Dedifferentiated amniotic fluid mesenchymal stem cell (primary cell): ENCODE measurements around the gene HOMER1.
A peak's percentile ranks its signal among the peaks of the same experiment; 100 is the strongest.

Experiments
- DNase-seq: peaks from one replicate; pipeline ENCODE4 v3.0.0-alpha.2; 2016; ENCODE audit errors: extremely low spot score

HOMER1 gene

DNA sequence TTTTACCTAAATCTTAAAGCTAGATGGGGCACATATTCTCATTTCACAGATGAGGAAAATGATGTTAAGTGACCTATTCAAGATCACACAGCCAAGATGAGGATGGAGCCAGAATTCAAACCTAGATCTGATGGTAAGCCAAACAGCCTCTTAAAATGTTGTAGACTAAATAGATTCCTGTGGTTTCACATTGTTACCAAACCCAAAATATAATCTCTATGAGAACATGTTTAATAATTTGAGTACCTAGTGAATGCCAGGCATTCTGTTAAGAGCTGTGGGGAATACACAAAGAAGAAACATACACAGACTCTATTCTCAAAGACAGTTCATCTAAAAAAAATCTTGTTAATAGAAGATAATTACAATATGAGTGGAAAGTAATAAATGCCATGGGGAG is 25.2 kb downstream of the HOMER1 start:
- peak; percentile 45 for DNase-seq

DNA sequence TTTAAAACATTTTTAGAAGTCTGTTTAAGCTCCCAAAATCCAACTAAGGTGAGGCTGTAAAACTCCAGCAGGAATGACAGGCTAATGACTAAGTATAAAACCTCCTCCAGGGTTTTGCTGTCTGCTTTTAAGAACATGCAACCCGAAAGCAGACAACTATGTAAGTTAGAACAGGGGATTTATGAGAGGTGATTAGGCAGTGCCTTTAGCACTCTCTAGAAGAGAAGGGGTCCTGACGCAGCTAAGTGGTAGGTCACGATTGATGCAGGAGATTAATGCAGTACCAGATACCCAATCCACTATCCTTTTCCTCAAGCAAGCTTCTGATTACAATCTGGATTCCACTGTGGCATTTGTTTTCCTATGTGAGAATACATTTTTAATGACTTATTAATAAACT is 25.9 kb downstream of the HOMER1 start:
- no peak for DNase-seq

DNA sequence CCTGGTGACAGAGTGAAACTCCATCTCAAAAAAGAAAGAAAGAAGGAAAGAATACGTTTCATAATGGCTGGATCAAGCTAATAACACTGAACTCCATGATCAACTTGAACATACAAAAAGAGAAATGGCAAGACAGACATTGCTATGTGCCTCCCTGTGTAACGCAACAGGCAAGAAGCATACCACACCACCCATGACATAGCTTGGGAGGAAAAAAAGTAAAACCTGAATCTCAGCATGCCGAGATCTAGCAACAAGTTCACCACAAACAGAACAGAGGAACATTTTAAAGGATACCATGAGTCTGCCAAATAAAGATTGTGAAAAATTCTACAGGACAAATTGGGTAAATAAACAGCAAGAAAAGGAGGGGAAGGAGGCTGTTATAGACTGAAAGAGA is 26.7 kb downstream of the HOMER1 start:
- no peak for DNase-seq

DNA sequence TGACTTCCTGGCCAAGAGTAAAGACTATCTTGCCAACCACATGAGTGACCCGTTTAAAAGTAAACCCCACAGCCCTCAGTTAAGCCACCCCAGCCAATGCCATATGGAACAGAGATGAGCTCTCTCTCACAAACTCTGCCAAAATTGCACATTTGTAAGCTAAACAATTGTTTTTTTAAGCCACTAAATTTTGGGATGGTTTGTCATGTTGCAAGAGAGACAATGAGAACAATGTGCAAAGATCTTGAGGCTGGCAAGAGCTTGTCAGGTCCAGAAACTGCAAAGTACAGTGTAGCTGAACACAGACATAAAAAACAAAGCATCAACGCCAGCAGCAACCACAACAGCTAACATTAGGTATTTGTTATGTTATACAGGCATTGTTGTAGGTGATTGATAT is 27.8 kb downstream of the HOMER1 start:
- DNase-seq = no peak

DNA sequence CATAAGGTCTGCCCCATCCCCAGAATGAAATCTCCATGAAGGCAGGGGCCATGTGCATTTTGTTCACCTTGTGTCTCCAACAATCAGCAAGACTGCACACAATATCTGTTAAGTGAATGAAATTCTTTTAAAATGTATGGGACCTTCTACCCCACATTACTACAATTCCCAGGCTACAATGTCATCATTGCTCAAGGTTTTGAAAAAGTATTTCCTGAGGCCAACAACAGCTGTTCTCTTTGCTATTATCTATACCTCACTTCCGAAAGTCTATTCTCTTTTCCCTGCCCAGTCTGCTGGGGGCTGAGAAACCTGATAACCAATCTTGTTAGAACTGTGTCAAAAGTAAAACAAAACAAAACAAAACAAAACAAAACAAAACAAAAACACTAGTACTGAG is 29.2 kb downstream of the HOMER1 start:
- DNase-seq = no peak

DNA sequence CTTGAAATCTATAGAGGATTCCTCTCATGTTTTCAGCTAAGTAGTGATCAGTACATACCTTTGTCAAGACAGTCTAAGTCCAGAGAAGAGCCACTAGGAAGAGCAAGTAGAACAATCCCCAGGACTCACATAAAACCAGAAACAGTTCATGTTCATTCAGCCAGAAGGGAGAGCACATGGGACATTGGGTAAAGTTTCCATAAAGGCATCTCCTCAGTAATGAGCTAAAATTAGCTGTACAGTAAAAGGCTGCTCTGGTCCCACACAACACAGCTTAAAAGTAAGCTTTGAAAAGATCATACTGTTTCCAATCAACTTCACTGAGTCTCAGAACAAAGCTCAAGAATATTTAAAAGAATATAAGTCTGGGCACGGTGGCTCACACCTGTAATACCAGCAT is 32.4 kb downstream of the HOMER1 start:
- no peak for DNase-seq

DNA sequence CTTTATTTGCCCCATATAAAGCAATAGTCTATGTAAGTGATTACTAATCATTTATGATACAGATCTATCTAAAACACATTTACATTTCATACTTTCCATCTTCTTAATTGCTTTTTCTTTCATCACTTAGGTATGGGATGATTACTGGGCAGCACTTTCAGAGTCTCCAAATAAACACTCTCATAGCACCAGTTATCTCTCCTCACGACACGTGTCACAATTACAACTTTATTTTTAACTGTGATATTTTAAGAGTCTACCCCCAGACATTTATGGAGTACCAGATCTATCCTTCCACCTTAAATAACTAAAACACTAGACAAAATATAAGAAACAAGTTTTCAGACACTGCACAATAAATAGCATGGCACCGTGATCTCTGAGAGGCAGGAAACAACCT is 32.9 kb downstream of the HOMER1 start:
- DNase-seq = no peak

DNA sequence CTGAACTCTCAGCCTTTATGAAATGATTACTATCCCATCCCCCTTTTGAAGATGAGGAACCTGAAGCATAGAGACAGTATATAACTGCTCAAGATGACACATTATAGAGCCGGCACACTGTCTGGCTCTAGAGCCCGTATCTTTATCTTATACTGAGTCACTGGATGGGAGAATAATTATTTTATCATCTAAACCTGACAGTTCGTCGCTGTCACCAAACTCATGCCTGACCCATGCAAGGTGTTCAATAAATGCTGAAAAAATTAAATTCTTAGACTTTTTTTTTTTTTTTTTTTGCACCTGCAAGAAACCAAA is 38.8 kb downstream of the HOMER1 start:
- DNase-seq = no peak

DNA sequence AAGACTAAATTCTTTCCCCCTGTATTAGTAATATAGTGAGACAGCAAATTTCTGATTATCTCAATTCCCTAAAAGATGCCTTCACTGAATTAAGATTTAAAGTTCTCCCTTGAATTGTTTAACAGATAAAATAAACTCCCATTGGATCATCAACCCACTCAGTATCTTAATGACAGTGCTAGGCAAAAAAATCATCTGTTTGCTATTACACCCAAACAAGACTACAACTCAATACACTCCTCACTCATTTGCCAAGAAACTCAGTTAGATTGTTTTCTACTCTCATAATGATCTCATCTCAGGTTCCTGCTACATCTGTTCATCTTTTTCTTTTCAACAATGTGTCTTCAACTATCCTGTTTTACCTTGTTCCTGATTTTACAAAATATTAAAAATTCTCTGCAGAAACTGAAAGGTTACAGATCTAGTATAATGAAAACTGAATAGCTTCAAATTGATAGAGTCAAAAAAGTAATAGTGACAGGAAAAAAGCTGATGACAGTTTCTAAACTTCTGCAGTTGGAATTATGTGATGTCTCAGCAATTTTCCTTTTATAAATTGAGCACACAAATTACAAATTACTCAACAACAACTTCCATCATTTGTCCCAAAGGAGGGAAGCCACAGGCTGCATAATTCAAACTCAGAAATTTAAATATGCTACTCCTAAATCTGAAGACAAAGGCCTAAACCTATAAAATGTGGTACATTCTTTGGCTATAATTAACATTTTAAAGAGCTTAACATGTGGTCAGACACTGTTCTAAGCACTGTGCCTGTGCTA is 39.4 kb downstream of the HOMER1 start:
- no peak for DNase-seq

DNA sequence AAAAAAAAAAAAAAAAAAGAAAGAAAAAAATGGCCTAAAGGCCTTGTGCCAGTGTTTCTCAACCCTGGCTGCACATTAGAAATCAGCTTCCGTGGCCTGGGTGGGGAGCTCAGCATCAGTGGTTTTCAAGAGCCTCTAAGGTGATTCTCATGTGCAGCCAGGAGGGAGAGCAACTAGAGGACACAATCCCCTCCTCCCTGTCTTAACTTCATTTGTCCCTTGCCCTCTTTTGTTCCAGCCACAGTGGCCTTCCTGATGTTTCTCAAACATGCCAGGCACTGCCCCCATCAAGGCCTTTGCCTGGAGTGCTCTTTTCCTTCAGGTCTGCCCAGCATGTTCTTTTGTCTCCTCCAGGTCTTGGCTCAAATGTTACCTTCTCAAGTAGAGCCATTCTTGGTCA is 42.4 kb downstream of the HOMER1 start:
- no peak for DNase-seq

DNA sequence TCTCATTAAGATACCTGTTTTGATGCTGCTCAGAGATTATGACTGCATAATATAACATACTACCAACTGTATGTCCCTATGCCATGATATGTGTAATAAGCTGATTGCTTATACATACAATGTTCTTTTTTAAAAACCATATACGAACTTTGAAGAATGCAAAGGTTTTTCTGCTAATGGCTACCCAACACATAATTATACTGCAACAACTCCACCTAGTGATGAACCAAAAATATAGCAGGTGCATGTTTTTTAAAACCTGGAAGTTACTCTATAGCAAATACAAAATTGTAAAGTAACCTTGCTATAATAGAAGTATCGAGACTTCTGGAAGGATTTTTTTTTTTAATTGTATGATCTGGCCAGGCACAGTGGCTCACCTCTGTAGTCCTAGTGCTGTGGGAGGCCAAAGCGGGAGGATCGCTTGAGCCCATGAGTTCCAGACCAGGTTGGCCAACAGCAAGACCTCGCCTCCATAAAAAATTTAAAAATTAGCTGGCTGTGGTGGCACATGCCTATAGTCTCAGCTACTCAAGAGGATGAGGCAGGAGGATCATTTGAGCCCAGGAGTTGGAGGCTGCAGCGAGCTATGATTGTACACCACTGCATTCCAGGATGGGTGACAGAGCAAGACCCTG is 49.1 kb downstream of the HOMER1 start:
- DNase-seq = peak; percentile 28

DNA sequence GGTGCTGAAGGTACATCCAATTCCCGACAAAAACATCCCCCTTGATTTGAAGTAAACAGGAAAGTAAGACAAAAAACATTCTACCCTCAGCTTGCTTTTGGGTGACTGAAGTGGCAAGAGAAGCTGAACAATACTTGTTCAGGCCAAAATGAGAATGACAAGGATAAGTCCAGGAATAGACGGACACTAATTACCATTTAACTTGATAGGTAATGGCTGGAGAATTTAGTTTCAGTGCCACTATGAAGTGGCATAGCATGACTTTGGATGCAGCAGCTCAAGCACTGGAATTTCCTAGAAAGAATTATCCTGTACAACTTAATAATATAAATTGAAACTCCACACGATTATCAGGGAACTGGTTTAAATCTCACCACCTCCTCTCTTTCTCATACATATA is 49.7 kb downstream of the HOMER1 start:
- no peak for DNase-seq

DNA sequence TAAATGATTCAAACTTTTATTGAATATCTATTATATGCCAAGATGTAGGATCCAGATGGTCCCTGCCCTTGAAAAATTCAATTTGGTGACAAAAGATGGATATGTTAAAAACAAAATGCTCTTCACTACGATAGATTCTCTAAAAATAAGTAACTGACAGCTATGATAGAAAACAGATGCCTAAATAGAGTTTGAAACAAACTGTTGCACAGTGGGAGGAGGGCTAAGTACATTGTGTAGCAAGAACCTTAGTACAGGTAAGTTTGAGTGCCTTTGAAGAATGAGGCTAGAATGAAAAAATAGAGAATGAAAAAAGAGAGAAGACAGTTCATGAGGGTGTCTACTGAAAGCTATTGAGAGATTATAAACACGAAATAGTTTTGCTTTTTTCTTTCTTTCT is 54.3 kb downstream of the HOMER1 start:
- DNase-seq = no peak

DNA sequence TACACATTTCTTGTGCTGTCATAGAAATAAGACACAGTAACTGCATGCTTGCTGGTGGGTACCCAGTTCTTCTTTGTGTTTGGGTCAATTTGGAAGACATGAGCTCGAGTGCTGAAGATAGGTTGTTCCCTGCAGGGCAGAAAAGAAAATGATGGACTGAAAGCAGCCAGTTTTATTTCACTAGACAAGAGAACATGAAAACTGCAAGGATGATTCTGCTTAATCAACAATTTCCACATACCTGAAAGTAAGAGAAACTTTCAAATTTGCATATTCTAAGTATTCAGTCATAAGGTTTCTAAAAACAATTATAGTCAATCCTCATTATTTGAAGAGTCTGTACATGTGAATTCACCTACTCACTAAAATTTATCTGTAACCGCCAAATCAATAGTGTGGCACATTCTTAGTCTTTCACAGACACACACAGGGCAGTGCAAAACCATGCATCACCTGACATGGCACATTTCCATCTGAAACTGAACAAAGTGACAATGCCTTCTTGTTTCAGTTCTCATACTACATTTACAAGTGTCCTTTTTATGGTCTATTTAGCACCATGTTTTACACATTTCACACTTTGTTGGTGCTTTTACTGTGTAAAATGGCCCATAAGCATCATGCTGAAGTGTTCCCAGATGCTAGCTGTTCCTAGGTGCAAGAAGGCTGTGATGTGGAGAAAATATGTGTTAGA is 56.9 kb downstream of the HOMER1 start:
- DNase-seq = no peak

DNA sequence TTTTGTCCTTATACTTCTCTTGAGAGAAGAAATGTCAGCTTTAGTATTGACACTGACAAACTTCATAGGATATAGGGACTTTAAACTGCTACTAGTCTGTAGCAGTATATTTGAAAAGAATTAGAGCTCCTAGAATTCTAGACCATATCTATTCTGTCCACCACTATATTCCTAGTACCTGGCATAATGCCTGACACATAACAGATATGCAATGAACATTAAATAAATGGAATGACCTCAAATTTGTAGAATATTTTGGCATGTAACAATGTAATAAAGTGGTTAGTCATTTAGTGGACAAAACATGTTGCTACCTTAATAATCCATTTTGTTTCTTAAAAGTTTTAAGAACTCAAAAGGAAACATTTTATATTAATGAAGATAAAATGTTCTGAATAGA is 57.5 kb downstream of the HOMER1 start:
- no peak for DNase-seq

DNA sequence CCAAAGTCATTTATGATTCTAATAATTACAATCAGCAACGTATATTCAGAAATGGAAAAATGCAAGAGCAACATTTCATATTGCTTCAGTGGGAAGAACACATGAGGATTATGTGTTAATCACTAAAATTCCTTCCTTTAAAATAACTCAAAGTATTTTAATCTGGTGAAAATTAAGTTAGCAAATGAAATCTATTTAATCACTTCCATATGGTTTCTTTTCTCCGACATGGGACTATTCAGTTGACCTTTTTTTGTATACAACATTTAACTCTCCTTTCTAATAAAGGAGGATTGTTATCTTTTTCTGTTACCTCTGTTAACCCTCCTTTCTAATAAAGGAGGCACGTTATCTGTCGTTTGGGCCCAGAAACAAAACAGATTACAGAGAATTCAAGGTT is 59.9 kb downstream of the HOMER1 start:
- no peak for DNase-seq

DNA sequence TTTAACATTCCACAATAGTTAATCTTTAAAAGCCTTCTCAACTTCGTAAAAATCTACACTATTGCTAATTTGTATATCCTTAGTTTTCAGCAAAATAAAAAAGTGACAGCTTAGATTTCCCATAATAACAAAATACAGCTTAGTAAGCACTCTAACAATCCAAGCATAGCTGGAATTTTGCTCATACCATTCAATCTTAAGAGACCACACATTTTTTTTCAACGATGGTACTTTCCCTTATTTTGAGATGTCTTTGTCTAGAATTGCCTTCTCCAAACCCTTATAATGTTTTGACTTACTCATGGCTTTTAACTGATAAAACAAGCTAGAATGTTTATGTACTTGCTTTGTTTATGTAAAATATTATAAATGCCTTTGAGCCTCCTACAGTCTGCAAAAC is 65.6 kb downstream of the HOMER1 start:
- DNase-seq = peak; percentile 81

DNA sequence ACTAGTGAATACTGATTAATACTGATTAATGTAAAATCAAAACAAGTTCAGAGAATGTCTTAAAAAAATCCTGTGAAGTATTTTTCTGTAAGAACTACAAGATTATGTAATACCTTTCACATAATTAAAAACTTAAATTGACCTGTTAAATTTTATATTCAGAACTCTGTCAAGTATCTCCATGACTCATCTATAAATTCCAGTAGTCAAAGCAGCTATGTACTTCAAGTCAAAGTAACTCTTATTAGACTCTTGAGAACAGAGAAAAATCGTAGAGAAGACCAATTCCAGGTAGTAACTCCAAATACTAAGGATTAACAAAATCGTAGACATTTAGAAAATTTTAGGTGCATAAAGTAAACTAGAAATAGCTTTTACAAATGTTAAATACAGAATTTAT is 77.1 kb downstream of the HOMER1 start:
- DNase-seq = no peak

DNA sequence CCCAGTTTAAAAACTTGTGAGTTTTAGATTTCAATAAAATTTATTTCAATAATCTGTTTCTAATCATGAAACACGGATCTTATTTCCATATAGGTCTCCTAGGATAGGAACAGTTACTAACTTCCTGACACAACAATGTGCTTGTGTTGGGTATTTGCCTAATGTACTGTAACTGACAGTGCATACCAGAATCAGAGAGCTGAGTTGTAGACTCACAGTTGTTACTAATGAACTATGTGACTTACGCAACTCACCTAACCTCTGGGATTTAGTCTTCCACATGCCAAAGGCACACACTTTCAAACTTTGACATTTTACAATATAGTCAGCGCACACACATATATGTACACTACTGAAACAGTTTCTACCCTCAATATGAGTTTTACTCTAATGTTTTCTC is 77.7 kb downstream of the HOMER1 start:
- peak; percentile 22 for DNase-seq

DNA sequence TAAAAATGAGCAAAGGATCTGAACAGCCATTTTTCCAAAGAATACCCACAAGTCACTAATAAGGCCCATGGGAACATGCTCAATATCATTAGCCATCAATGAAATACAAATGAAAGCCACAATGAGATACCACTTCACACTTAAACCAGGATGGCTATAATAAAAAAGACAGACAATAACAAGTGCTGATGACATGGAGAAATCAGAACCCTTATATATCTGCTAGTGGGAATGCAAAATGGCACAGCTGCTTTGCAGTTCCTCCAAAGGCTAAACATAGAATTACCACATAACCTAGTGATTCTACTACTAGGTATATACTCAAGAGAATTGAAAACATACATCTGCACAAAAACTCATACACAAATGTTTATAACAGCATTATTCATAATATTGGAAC is 83.7 kb downstream of the HOMER1 start:
- DNase-seq = no peak

DNA sequence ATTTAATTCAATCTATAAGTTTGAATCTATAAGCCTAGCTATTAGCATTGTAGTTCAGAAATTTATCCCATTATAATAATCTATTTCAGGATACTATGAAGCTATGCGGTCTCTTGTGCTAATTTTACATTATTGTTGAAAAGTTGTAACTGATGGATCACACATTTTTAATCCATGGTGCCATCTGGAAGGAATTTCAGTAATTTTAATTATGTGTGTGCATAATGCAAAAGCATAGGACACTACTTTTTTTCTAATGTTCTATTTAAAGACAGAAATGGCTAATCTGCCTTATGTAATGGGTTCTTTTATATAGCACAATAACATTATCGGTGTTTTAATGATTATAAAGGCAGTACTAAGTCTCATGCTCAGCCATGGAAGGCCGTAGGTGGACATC is 90.6 kb downstream of the HOMER1 start:
- DNase-seq = no peak

DNA sequence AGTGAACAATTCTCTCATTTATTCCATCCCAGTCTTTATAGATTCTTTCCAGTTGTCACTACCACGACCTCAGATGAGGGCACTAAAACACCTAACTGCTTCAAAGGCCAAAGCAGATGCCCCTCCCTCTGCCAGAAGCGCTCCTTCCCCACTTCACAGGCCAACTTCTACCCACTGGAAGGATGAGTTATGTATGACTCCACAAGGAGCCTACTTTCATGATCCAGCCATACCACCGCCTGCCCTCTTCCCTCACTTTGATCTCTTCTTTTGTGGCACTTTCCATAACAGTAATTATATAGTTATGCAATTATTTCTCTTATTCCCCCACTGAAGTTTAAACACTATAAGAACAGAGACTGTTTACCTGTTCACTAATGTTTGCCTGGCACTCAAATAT is 93.7 kb downstream of the HOMER1 start:
- DNase-seq = no peak

DNA sequence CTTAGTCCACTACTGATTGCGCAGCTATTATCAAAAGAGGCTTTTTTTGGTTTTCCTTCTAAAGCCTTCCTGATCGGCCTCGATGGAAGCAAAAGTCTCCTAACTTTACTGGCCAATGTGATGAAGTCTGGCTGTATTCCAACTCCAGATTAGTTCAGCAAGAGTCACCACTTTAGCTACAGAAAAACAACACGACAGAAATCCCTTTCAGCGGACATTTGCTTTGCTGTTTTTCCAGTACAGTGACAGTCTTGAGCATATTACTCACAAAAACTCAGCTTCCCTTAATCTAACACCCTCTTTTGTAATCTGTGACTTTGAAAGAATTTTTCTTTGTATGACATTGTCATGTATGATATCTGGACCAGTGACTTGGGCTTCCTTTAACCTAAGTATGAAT is 95.7 kb downstream of the HOMER1 start:
- DNase-seq = no peak
